ENCODE results near the gene AVPR2.

DNA sequence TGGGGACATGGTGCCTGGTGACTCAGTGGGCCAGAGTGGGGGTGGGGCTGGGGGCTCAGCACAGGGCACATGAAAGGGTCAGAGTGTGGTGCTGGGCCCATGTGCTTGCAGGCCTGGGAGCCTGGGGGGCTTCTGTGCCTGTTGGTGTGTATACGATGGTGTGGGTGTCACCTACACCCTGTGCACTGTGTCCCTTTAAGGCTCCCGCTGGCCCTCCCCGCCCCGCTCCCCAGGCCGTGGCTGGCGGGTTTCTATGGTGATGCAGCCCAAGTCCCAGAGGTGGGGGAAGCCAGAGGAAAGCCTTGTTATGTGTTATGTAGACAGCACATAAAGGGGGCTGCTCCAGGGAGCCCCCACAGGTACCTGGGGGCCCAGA, 24.0 kb upstream of the AVPR2 start:
- TF ChIP-seq EZH2 (IDR thresholded peaks at IDR 0.05; ENCODE audit: low read length, unreplicated experiment) (no peak), CTCF (conservative IDR thresholded peaks at IDR 0.05; ENCODE audit: low read depth, low read length) (no peak)
